CD4-positive, alpha-beta memory T cell (primary cell): ENCODE results near the gene AMHR2. TPM values are rescaled to one million over a fixed set of nuclear protein-coding genes. Genes with fewer than 3 reads are reported as not detected.
"Not testable (repeated sequence)": the region's sequence is repeated elsewhere in the genome, so short reads cannot be mapped to it uniquely, and the experiment has no call there.

Source experiments
- CTCF ChIA-PET: fragments of 350-600 bp; sonication (Branson Sonifier 250); formaldehyde crosslinking; loops from one replicate; lab custom pipeline; 2021; ENCODE audit warnings: inconsistent platforms; ENCODE audit not compliant: partially characterized antibody; lab: Charles Lee
- POLR2A ChIA-PET: fragments of 350-600 bp; sonication (Branson Sonifier 250); formaldehyde crosslinking; loops from one replicate; lab custom pipeline; 2021; ENCODE audit not compliant: partially characterized antibody; lab: Charles Lee
- DNase-seq, 5 donors: peaks; one replicate each; pipeline versions ENCODE4 v3.0.0 to v3.0.0-alpha.2; 2020 to 2022; ENCODE audit warnings: mixed read lengths in 1 of 5
- H3K27ac ChIP-seq: one replicate; pipeline ENCODE4 v1.7.0; 2013; ENCODE audit warnings: low read depth, low read length
- H3K27me3 ChIP-seq: 2 replicates; pipeline ENCODE4 v1.7.0; 2013; ENCODE audit warnings: mild to moderate bottlenecking, low read length, moderate library complexity; ENCODE audit not compliant: insufficient read depth
- H3K36me3 ChIP-seq: 2 replicates; pipeline ENCODE4 v1.7.0; 2013; ENCODE audit warnings: mild to moderate bottlenecking, low read length, moderate library complexity; ENCODE audit not compliant: insufficient read depth
- H3K4me1 ChIP-seq: 2 replicates; pipeline ENCODE4 v1.7.0; 2013; ENCODE audit warnings: mild to moderate bottlenecking, low read length, moderate library complexity; ENCODE audit not compliant: insufficient read depth
- H3K4me3 ChIP-seq, 2 donors: one replicate each; pipeline ENCODE4 v1.7.0; 2013; ENCODE audit warnings: low read length in 2 of 2, mild to moderate bottlenecking in 1 of 2
- H3K9me3 ChIP-seq, 2 donors: one replicate each; pipeline ENCODE4 v1.7.0; 2013; ENCODE audit warnings: low read length in 2 of 2, control low read depth in 1 of 2; ENCODE audit not compliant: control insufficient read depth in 1 of 2
- H3K27ac Mint-ChIP-seq, 7 donors: one replicate each; pipeline ENCODE4 v1.8.0; 2020 to 2021; ENCODE audit warnings: mixed read lengths in 7 of 7, mild to moderate bottlenecking in 6 of 7, inconsistent platforms in 3 of 7, moderate library complexity in 3 of 7
- H3K27me3 Mint-ChIP-seq, 2 donors: one replicate each; pipeline ENCODE4 v1.8.0; 2020 to 2021; ENCODE audit warnings: mixed read lengths in 2 of 2
- H3K36me3 Mint-ChIP-seq, 2 donors: one replicate each; pipeline ENCODE4 v1.8.0; 2020 to 2021; ENCODE audit warnings: mixed read lengths in 2 of 2, inconsistent platforms in 1 of 2, mild to moderate bottlenecking in 1 of 2
- H3K4me1 Mint-ChIP-seq, 4 donors: one replicate each; pipeline ENCODE4 v1.8.0; 2020 to 2021; ENCODE audit warnings: mixed read lengths in 4 of 4, mild to moderate bottlenecking in 1 of 4
- H3K4me3 Mint-ChIP-seq, 8 donors: one replicate each; pipeline ENCODE4 v1.8.0; 2020 to 2021; ENCODE audit warnings: mixed read lengths in 8 of 8, mild to moderate bottlenecking in 7 of 8, moderate library complexity in 6 of 8, inconsistent platforms in 3 of 8
- H3K9me3 Mint-ChIP-seq, 8 donors: one replicate each; pipeline ENCODE4 v1.8.0; 2020 to 2021; ENCODE audit warnings: mixed read lengths in 8 of 8, mild to moderate bottlenecking in 5 of 8, inconsistent platforms in 3 of 8, moderate library complexity in 1 of 8
- intact Hi-C: fragments of 100-400 bp; cut with micrococcal nuclease; formaldehyde crosslinking; loops from one replicate; pipeline ENCODE4 v1.15.1; 2023
- polyA plus RNA-seq, 2 donors: library from polyadenylated mRNA; unstranded; fragments of 300-500 nt; fragmentation: Illumina TruSeq; gene quantifications; one replicate each; pipeline ENCODE4 v1.2.3, GENCODE V29; 2021
- total RNA-seq, 2 experiments: library from RNA; stranded (reverse); gene quantifications; one replicate each; pipeline ENCODE4 v1.2.3, GENCODE V29; 2021

AMHR2 gene
- total and polyA plus RNA-seq, 4 experiments from 2014 or later, result not detected

- ChIA-PET POLR2A (interaction anchor here (1.0 kb wide), 1 partner anchor 34 kb away, joined by 7 read pairs; the partner anchor contains the start of gene SP1), CTCF (interaction anchor here (1.3 to 2.6 kb wide), 5 partner anchors 42 to 95 kb away, joined by 3 to 13 read pairs (median 6); no protein-coding TSS in a partner anchor)
- peak overlapping the region in 2 of 8 donors; percentile 4 to 17 for H3K4me3 Mint-ChIP-seq
- H3K4me1 Mint-ChIP-seq, result peaks cover 22 to 40% (median 28%) of the 10 kb centered on the region in 4 donors
- Histone ChIP-seq H3K4me3 (no peak overlapping the region), H3K27ac (no peak overlapping the region), H3K27me3 (no peaks in the 10 kb centered on the region), H3K9me3 (no peaks in the 10 kb centered on the region), H3K4me1 (peaks cover 29% of the 10 kb centered on the region), H3K36me3 (peaks cover 43% of the 10 kb centered on the region)
- H3K36me3 Mint-ChIP-seq, result peaks cover 23 to 47% of the 10 kb centered on the region in 2 donors
- no peaks in the 10 kb centered on the region for H3K9me3 Mint-ChIP-seq
- intact Hi-C loops, result no loop called here
- no peaks in the 10 kb centered on the region for H3K27me3 Mint-ChIP-seq
- peak overlapping the region in 6 of 7 donors; percentile 22 to 85 (median 62) for H3K27ac Mint-ChIP-seq
- DNase-seq, result no peak
Measured at GRCh38 chr12:53413485-53414204, 10.0 kb upstream of the AMHR2 start.

- H3K27ac Mint-ChIP-seq, result peak overlapping the region; percentile 13 to 86 (median 48)
- H3K9me3 ChIP-seq, result no peaks in the 10 kb centered on the region
- intact Hi-C loops, result no loop called here
- CTCF ChIA-PET, result interaction anchor here (1.0 to 2.6 kb wide), 6 partner anchors 36 to 94 kb away, joined by 3 to 13 read pairs (median 5); no protein-coding TSS in a partner anchor
- H3K4me3 Mint-ChIP-seq, result no peak overlapping the region
- no peaks in the 10 kb centered on the region for H3K9me3 Mint-ChIP-seq
- DNase-seq, result no peak
- no peaks in the 10 kb centered on the region for H3K27me3 ChIP-seq
- POLR2A ChIA-PET, result interaction anchor here (1.0 to 1.5 kb wide), 3 partner anchors 33 to 90 kb away, joined by 3 to 7 read pairs (median 3); partner anchors contain the start of gene SP1
- H3K36me3 Mint-ChIP-seq, result peaks cover 16 to 39% of the 10 kb centered on the region in 2 donors
- peaks cover 26 to 43% (median 32%) of the 10 kb centered on the region in 4 donors for H3K4me1 Mint-ChIP-seq
- no peaks in the 10 kb centered on the region for H3K27me3 Mint-ChIP-seq
- H3K4me1 ChIP-seq, result peaks cover 29% of the 10 kb centered on the region
- H3K36me3 ChIP-seq, result peaks cover 33% of the 10 kb centered on the region
- no peak overlapping the region for H3K27ac ChIP-seq
- no peak overlapping the region for H3K4me3 ChIP-seq
Measured at GRCh38 chr12:53414756-53415417, 8.8 kb upstream of the AMHR2 start.

- H3K27ac ChIP-seq, H3K9me3 Mint-ChIP-seq, DNase-seq, intact Hi-C loops, H3K27me3 ChIP-seq, H3K27me3 Mint-ChIP-seq, H3K4me3 Mint-ChIP-seq, H3K4me3 ChIP-seq, H3K9me3 ChIP-seq: not testable (repeated sequence)
- peaks cover 13 to 34% of the 10 kb centered on the region in 2 donors for H3K36me3 Mint-ChIP-seq
- ChIA-PET POLR2A (interaction anchor here (1.5 to 1.9 kb wide), 2 partner anchors 37 to 91 kb away, joined by 3 to 6 read pairs; no protein-coding TSS in a partner anchor), CTCF (interaction anchor here (0.6 to 2.6 kb wide), 6 partner anchors 37 to 95 kb away, joined by 3 to 12 read pairs (median 6); partner anchors contain the start of gene AAAS)
- H3K27ac Mint-ChIP-seq, result peak overlapping the region in 6 of 7 donors; percentile 13 to 79 (median 66)
- peaks cover 26 to 44% (median 31%) of the 10 kb centered on the region in 4 donors for H3K4me1 Mint-ChIP-seq
- Histone ChIP-seq H3K4me1 (peaks cover 29% of the 10 kb centered on the region), H3K36me3 (peaks cover 30% of the 10 kb centered on the region)
Measured at GRCh38 chr12:53415752-53416389, 7.8 kb upstream of the AMHR2 start.

GRCh38 chr12:53417291-53417816 lies 6.3 kb upstream of the AMHR2 start:
- intact Hi-C loops, result not testable (repeated sequence)
- peak overlapping the region in 5 of 7 donors; percentile 17 to 83 (median 48) for H3K27ac Mint-ChIP-seq

GRCh38 chr12:53418221-53418620 lies 5.4 kb upstream of the AMHR2 start:
- Mint-ChIP-seq H3K4me3 (peak overlapping the region in 1 of 8 donors; percentile 27), H3K4me1 (peaks cover 15 to 32% (median 18%) of the 10 kb centered on the region in 4 donors), H3K27ac (peak overlapping the region in 2 of 7 donors; percentile 46 to 61), H3K27me3 (no peaks in the 10 kb centered on the region), H3K36me3 (peaks cover 0 to 13% of the 10 kb centered on the region in 2 donors), H3K9me3 (no peaks in the 10 kb centered on the region)
- CTCF ChIA-PET, result interaction anchor here (0.8 to 2.7 kb wide), 6 partner anchors 66 to 97 kb away, joined by 3 to 42 read pairs (median 6); partner anchors contain the start of gene AAAS
- Histone ChIP-seq H3K4me3 (no peak overlapping the region), H3K27ac (no peak overlapping the region), H3K36me3 (peaks cover 17% of the 10 kb centered on the region), H3K27me3 (no peaks in the 10 kb centered on the region), H3K9me3 (no peaks in the 10 kb centered on the region), H3K4me1 (peaks cover 20% of the 10 kb centered on the region)
- POLR2A ChIA-PET, result interaction anchor here (1.2 to 2.0 kb wide), 3 partner anchors 36 to 90 kb away, joined by 3 to 8 read pairs (median 3); partner anchors contain the start of gene TARBP2
- intact Hi-C loops, result no loop called here
- no peak for DNase-seq

More at GRCh38 chr12:53417291-53417816, 6.3 kb upstream of the AMHR2 start:
- H3K4me1 ChIP-seq, result peaks cover 28% of the 10 kb centered on the region
- H3K4me1 Mint-ChIP-seq, result peaks cover 22 to 39% (median 26%) of the 10 kb centered on the region in 4 donors
- ChIA-PET CTCF (interaction anchor here (0.8 to 2.7 kb wide), 10 partner anchors 36 to 96 kb away, joined by 3 to 42 read pairs (median 4); partner anchors contain the start of gene AAAS), POLR2A (interaction anchor here (0.7 to 2.0 kb wide), 5 partner anchors 23 to 91 kb away, joined by 3 to 8 read pairs (median 4); partner anchors contain the start of gene TARBP2)
- H3K4me3 Mint-ChIP-seq, result peak overlapping the region in 2 of 8 donors; percentile 20 to 32
- H3K9me3 Mint-ChIP-seq, H3K27me3 Mint-ChIP-seq, H3K27ac ChIP-seq, H3K4me3 ChIP-seq, H3K9me3 ChIP-seq, H3K27me3 ChIP-seq: not testable (repeated sequence)
- peak in 3 of 5 donors; percentile 6 to 19 (median 14) for DNase-seq
- H3K36me3 ChIP-seq, result peaks cover 18% of the 10 kb centered on the region
- peaks cover 0 to 20% of the 10 kb centered on the region in 2 donors for H3K36me3 Mint-ChIP-seq

GRCh38 chr12:53419756-53420155 lies 3.9 kb upstream of the AMHR2 start:
- Histone ChIP-seq H3K27ac (no peak overlapping the region), H3K27me3 (no peaks in the 10 kb centered on the region), H3K4me3 (no peak overlapping the region), H3K36me3 (peaks cover 6% of the 10 kb centered on the region), H3K4me1 (peaks cover 13% of the 10 kb centered on the region), H3K9me3 (no peaks in the 10 kb centered on the region)
- DNase-seq, result no peak
- CTCF ChIA-PET, result interaction anchor here (0.9 to 5.5 kb wide), 8 partner anchors 41 to 98 kb away, joined by 3 to 203 read pairs (median 16); partner anchors contain the start of genes AAAS, NPFF and SP1
- Mint-ChIP-seq H3K27ac (peak overlapping the region in 2 of 7 donors; percentile 67 to 82), H3K27me3 (no peaks in the 10 kb centered on the region), H3K9me3 (no peaks in the 10 kb centered on the region), H3K4me1 (peaks cover 11 to 32% (median 14%) of the 10 kb centered on the region in 4 donors), H3K4me3 (no peak overlapping the region), H3K36me3 (peaks cover 0 to 4% of the 10 kb centered on the region in 2 donors)
- POLR2A ChIA-PET, result interaction anchor here (1.0 to 1.1 kb wide), 2 partner anchors 16 to 21 kb away, joined by 3 read pairs; partner anchors contain the start of gene PRR13
- intact Hi-C loops, result loop anchor here (2.0 kb wide), 1 partner anchor 81 kb away; the partner anchor contains the start of gene TARBP2
